Renal cortex interstitium (tissue), 11 donors: ENCODE data around the gene UMAD1. TPM values are rescaled to one million over a fixed set of nuclear protein-coding genes. Genes with fewer than 3 reads are reported as not detected.
"Not testable (repeated sequence)": the region's sequence is repeated elsewhere in the genome, so short reads cannot be mapped to it uniquely, and the experiment has no call there.

Experiments used
- DNase-seq, 11 donors: peaks; one replicate each; pipeline ENCODE4 v3.0.0-alpha.2; 2013; ENCODE audit warnings: low read depth in 9 of 11, low spot score in 4 of 11; ENCODE audit errors: extremely low read depth in 1 of 11
- polyA plus RNA-seq, 3 donors: library from polyadenylated mRNA; unstranded; fragments of 120-200 nt; gene quantifications; one replicate each; pipeline ENCODE4 v1.2.1, GENCODE V29; 2013; ENCODE audit not compliant: insufficient read length in 3 of 3

UMAD1 gene
- polyA plus RNA-seq, 3 donors: 18.4 to 21.3 (median 20.8) TPM

DNA sequence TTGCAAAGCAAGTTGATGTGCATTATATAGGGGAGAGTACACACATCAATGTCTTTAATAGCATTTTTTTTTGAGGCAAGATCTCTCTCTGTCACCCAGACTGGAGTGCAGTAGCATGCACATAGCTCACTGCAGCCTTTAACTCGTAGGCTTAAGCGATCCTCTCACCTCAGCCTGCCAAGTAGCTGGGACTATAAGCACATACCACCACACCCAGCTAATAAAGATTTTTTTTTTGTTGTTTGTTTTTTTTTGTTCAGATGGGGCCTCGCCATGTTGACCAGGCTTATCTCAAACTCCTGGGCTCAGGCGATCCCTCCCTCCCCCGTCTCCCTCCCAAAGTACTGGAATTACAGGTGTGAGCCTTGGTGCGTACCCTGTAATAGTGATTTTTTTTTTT, 1.5 kb downstream of the UMAD1 start:
- DNase-seq: no peak

GRCh38 chr7:7647495-7648036, 7.0 kb downstream of the UMAD1 start:
- no peak for DNase-seq

DNA sequence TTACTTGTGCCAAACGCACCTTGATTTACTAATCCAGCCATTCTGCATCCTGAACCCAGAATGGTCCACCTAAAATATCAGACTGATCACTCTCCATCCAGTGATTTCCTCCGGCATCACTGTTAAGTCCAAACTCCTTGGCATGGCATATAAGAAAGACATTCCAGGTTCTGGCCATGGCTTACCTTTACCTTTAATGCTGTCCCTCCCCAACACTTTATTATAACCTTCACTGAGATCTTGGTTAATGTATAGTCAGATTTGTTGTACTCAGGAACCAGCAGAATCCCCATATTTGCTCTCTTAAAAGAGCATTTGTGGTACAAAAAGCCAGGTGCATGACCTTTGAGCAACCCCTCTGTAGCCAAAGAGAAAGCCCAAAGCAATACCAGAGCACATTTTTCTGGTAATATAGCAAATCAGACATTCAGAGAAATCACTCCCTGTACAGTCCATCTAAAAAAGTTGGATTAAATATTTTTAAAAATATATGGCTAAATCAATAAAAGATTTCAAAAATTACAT, 10.2 kb downstream of the UMAD1 start:
- DNase-seq: no peak

DNA sequence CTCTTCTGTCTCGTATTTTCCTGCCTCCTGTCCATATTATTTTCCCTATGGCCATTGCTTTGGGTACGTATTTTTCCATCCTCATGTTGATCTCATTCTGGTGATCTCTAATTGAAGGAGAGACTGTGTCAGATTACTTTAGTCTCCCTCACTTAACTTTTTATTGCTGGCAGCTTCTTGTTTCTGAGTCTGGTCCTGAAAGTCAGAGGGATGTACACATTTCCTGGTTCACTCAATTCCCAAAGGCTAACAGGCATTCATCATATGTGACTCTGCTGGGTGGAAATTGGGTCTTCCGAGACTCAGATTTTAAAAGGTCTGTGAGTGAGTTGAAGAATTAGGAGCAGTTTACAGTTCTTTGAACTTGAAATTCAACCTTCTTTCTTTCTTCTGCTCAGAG, 10.9 kb downstream of the UMAD1 start:
- DNase-seq: no peak

- DNase-seq: no peak
Observed at GRCh38 chr7:7652798-7653540, 12.4 kb downstream of the UMAD1 start.

- no peak for DNase-seq
Observed at GRCh38 chr7:7653593-7654187, 13.1 kb downstream of the UMAD1 start.

DNA sequence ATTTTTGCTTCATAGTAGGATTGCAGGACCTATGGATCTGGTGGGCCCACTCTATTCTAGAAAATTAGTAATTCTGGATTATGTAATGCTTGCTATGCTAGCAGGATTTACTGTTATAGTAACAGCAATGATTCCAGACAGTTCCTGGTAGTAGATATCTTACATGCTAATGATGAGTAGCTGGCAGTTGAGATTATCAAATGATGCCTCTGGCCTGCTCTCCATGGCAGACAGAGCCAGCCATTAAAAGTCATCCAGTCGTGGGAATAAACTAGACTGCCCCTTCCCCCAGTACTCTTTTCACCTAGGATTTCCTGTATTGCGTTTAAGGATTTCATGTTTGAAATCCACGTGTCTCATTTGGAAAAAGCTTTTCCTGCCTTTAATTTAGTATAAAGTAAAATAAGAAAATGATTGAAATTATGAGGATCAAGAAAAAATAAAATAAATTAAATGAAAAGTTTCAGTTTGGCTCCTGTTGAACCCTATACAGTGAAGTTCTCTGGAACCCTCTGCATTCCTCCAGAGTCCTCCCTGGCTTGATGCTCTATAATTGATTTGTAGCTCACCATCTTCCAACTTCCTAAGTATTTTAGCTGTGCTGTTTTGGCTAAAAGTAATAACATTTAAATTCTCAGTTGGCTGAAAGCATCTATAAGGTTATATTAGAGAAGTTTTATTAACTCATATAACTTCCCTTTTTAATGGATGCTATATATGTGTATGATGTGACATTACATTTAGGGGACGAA, 14.6 kb downstream of the UMAD1 start:
- DNase-seq: no peak

GRCh38 chr7:7656459-7656858, 15.9 kb downstream of the UMAD1 start:
- DNase-seq: not testable (repeated sequence)

GRCh38 chr7:7662527-7662926, 22.0 kb downstream of the UMAD1 start:
- no peak for DNase-seq

DNA sequence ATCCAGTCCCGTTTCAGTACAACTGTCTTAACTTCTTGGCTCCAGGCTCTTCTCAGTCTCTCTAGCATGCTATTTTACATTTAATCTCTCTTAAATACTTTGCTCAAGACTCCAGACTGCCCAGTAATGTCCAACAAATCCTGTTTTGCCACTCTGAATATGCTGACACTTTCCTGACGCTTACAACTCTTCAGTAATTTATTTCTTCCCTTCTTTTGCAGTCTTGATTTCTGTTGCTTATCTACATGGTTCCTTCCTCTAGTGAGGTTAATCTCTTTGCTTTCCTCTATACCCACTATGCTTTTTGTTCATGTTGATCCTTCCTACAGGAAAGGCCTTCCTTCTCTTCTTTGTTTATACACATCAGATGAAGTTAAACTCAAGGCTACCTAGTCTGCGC, 23.7 kb downstream of the UMAD1 start:
- no peak for DNase-seq

GRCh38 chr7:7665031-7665430, 24.5 kb downstream of the UMAD1 start:
- DNase-seq: no peak

DNA sequence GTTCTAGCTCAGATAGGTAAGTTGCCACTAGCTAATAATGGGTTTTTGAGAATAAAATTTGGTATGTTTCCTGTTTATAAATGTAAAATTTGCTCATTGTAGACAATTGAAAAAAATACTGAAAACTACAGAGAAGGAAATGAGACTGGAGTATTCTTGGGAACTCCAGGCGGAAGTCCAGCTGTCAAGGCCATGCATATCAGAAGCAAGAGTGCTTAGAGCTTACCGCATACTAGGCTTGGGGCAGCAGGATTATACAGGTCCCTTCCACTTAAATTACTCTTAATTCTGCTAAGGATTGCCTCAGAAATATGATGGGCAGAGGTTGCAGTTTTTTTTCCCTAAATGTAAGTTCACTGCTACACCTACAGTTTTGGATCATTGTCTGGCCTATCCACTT, 26.6 kb downstream of the UMAD1 start:
- no peak for DNase-seq

GRCh38 chr7:7668706-7669105, 28.2 kb downstream of the UMAD1 start:
- no peak for DNase-seq

- DNase-seq: no peak
Observed at GRCh38 chr7:7670490-7670889, 29.9 kb downstream of the UMAD1 start.

GRCh38 chr7:7671361-7671760, 30.8 kb downstream of the UMAD1 start:
- no peak for DNase-seq

DNA sequence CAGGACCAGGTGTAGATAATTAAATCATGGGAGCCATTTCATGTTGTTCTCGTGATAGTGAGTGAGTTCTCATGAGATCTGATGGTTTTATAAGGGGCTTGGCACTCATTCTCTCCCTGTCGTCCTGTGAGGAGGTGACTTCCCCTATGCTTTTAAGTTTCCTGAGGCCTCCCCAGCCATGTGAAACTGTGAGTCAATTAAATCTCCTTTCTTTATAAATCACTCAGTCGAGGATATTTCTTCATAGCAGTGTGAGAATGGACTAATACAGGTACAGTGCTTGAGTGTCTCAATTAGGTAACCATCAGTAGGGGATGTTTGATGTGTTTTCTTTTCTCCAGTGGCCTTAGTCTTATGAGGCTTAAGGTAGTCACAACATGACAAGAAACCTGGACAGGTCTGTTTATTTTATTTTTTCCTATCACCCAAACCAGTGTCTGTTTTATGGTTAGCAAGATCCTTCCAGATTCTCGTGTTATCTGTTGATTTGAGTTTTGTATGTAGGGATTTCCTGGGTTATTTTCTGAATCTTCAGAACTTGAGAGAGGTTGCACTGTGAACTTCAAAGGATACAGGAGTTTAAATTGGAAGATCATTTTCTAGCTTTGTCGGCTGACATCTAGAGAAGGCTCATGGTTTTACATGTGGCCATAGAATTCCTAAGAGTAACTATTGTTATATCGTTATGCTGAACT, 32.1 kb downstream of the UMAD1 start:
- DNase-seq: no peak

DNA sequence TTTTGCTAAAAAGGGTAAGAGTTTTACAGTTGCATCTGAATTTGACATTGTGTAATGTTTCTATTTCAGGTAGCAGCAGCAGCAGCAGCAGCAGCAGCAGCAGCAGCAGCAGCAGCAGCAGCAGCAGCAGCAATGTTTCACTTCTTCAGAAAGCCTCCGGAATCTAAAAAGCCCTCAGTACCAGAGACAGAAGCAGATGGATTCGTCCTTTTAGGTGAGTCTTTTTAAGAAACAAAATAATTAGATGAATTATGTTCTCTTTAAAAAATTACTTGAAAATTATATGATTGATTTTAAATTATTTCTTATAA, 32.6 kb downstream of the UMAD1 start:
- DNase-seq: no peak

GRCh38 chr7:7675686-7676085, 35.1 kb downstream of the UMAD1 start:
- no peak for DNase-seq

GRCh38 chr7:7679640-7680039, 39.1 kb downstream of the UMAD1 start:
- DNase-seq: not testable (repeated sequence)
